Upper lobe of right lung (tissue), 1 donor: ENCODE results near the gene DNMBP. TPM values are rescaled to one million over a fixed set of nuclear protein-coding genes. Genes with fewer than 3 reads are reported as not detected.
A peak's percentile ranks its signal among the peaks of the same experiment; 100 is the strongest.

Source experiments
- ATAC-seq: fragments of 200-7000 bp; cut with Tn5 transposase; one replicate; pipeline ENCODE4 v1.9.1; 2020; ENCODE audit warnings: mild to moderate bottlenecking, moderate library complexity
- DNase-seq: peaks from one replicate; pipeline ENCODE4 v3.0.0-alpha.2; 2020
- H3K27ac ChIP-seq: fragments of 200-600 bp; one replicate; pipeline ENCODE4 v1.8.0; 2022
- H3K27me3 ChIP-seq: fragments of 200-600 bp; one replicate; pipeline ENCODE4 v1.8.0; 2022; ENCODE audit warnings: mild to moderate bottlenecking
- H3K36me3 ChIP-seq: fragments of 200-600 bp; one replicate; pipeline ENCODE4 v1.8.0; 2022
- H3K4me1 ChIP-seq: fragments of 200-600 bp; one replicate; pipeline ENCODE4 v1.8.0; 2022
- H3K4me3 ChIP-seq: fragments of 200-600 bp; one replicate; pipeline ENCODE4 v1.8.0; 2022; ENCODE audit warnings: mild to moderate bottlenecking
- H3K9me3 ChIP-seq: fragments of 200-600 bp; one replicate; pipeline ENCODE4 v1.8.0; 2022
- CTCF ChIP-seq: fragments of 200-600 bp; IDR thresholded peaks from one replicate; pipeline ENCODE4 v1.8.0; 2022; ENCODE audit warnings: antibody characterized with exemption
- intact Hi-C: fragments of 100-400 bp; cut with DNase I; formaldehyde crosslinking; loops from one replicate; pipeline ENCODE4 v1.11.0; 2022
- total RNA-seq: library from RNA; stranded (reverse); fragmentation: NEBNext Ultra II Directional; extraction: Animal tissue kit (Norgen Biotek cat#: 25700); gene quantifications from one replicate; pipeline ENCODE4 v1.2.1, GENCODE V29; 2021
- donor health status: DM: no; HTN: yes; CAD: no; lungs with severe emphysema.

The DNMBP gene
- total RNA-seq, 1 donor from 2014 or later: 12.5 TPM

GRCh38 chr10:99915414-99915813, 94.3 kb downstream of the DNMBP start:
- intact Hi-C loops: no loop called here
- ATAC-seq: no peak
- DNase-seq: no peak
- Histone ChIP-seq H3K27me3 (no peaks in the 10 kb centered on the region), H3K9me3 (no peaks in the 10 kb centered on the region), H3K4me3 (no peak overlapping the region), H3K27ac (no peak overlapping the region), H3K36me3 (no peaks in the 10 kb centered on the region), H3K4me1 (peaks cover 17% of the 10 kb centered on the region)
- no peak for TF ChIP-seq CTCF

GRCh38 chr10:99914236-99914635, 95.5 kb downstream of the DNMBP start:
- Histone ChIP-seq H3K4me3 (no peak overlapping the region), H3K36me3 (no peaks in the 10 kb centered on the region), H3K4me1 (peaks cover 21% of the 10 kb centered on the region), H3K27ac (no peak overlapping the region), H3K9me3 (no peaks in the 10 kb centered on the region), H3K27me3 (no peaks in the 10 kb centered on the region)
- intact Hi-C loops: no loop called here
- TF ChIP-seq CTCF: no peak
- DNase-seq (no peak), ATAC-seq (no peak)

GRCh38 chr10:99913831-99914235, 95.9 kb downstream of the DNMBP start:
- H3K4me1 ChIP-seq: peaks cover 19% of the 10 kb centered on the region
- H3K27me3 ChIP-seq: no peaks in the 10 kb centered on the region
- TF ChIP-seq CTCF: no peak
- H3K4me3 ChIP-seq: no peak overlapping the region
- DNase-seq: no peak
- H3K9me3 ChIP-seq: no peaks in the 10 kb centered on the region
- peaks cover 1% of the 10 kb centered on the region for H3K36me3 ChIP-seq
- H3K27ac ChIP-seq: no peak overlapping the region
- intact Hi-C loops: no loop called here
- peak; percentile 68 for ATAC-seq

GRCh38 chr10:99912041-99912440, 97.7 kb downstream of the DNMBP start:
- H3K36me3 ChIP-seq: peaks cover 19% of the 10 kb centered on the region
- ATAC-seq (no peak), DNase-seq (no peak)
- H3K9me3 ChIP-seq: no peaks in the 10 kb centered on the region
- H3K4me1 ChIP-seq: peaks cover 8% of the 10 kb centered on the region
- intact Hi-C loops: no loop called here
- no peak overlapping the region for H3K4me3 ChIP-seq
- H3K27ac ChIP-seq: no peak overlapping the region
- no peak for TF ChIP-seq CTCF
- no peaks in the 10 kb centered on the region for H3K27me3 ChIP-seq

- Histone ChIP-seq H3K27ac (no peak overlapping the region), H3K4me1 (peaks cover 8% of the 10 kb centered on the region), H3K27me3 (no peaks in the 10 kb centered on the region), H3K4me3 (no peak overlapping the region), H3K36me3 (peaks cover 34% of the 10 kb centered on the region), H3K9me3 (no peaks in the 10 kb centered on the region)
- ATAC-seq: no peak
- intact Hi-C loops: no loop called here
- no peak for DNase-seq
- TF ChIP-seq CTCF: no peak
Measured at GRCh38 chr10:99908512-99908911, 101.2 kb downstream of the DNMBP start.

GRCh38 chr10:99906470-99906869, 103.3 kb downstream of the DNMBP start:
- intact Hi-C loops: no loop called here
- Histone ChIP-seq H3K27ac (no peak overlapping the region), H3K9me3 (no peaks in the 10 kb centered on the region), H3K27me3 (no peaks in the 10 kb centered on the region), H3K4me3 (no peak overlapping the region), H3K4me1 (peaks cover 4% of the 10 kb centered on the region), H3K36me3 (peaks cover 34% of the 10 kb centered on the region)
- peak; percentile 41 for ATAC-seq
- no peak for TF ChIP-seq CTCF
- DNase-seq: no peak
